22Rv1 (cell line): ENCODE results near the gene UBE3D.
"Not testable (repeated sequence)": the region's sequence is repeated elsewhere in the genome, so short reads cannot be mapped to it uniquely, and the experiment has no call there.

Experiments
- H3K27ac ChIP-seq: fragments of 450-650 bp; 2 replicates; pipeline ENCODE4 v1.5.1; 2017
- ZFX ChIP-seq: fragments of 450-650 bp; IDR thresholded peaks from 2 replicates; pipeline ENCODE4 v1.6.1; 2017; ENCODE audit warnings: antibody characterized with exemption, borderline replicate concordance
- TF ChIP-seq, protein P1 (sequence below): fragments of 450-650 bp; IDR thresholded peaks from 2 replicates; pipeline ENCODE4 v1.5.1; 2017; ENCODE audit warnings: mild to moderate bottlenecking

Gene UBE3D

DNA sequence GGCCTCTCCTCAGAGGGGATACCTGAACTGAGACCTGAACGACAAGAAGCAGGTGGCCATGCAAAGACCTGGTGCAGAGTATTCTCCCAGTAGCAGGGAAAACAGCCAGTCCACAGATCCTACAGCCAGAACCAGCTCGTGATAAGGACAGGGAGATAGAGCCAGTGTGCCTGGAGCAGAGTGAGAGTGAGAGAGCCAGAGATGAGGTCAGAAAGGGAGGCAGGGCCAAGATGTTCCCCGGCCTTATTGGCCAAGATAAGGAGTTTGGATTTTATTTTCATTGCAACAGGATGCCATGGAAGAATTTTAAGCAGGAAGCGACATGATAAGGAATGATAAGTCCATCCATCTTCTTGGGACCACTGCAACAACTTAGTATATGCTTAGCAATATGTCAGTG, 111.8 kb downstream of the UBE3D start:
- no peak overlapping the region for H3K27ac ChIP-seq
- TF ChIP-seq ZFX: no peak
- TF ChIP-seq, protein P1, sequence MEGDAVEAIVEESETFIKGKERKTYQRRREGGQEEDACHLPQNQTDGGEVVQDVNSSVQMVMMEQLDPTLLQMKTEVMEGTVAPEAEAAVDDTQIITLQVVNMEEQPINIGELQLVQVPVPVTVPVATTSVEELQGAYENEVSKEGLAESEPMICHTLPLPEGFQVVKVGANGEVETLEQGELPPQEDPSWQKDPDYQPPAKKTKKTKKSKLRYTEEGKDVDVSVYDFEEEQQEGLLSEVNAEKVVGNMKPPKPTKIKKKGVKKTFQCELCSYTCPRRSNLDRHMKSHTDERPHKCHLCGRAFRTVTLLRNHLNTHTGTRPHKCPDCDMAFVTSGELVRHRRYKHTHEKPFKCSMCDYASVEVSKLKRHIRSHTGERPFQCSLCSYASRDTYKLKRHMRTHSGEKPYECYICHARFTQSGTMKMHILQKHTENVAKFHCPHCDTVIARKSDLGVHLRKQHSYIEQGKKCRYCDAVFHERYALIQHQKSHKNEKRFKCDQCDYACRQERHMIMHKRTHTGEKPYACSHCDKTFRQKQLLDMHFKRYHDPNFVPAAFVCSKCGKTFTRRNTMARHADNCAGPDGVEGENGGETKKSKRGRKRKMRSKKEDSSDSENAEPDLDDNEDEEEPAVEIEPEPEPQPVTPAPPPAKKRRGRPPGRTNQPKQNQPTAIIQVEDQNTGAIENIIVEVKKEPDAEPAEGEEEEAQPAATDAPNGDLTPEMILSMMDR: no peak

DNA sequence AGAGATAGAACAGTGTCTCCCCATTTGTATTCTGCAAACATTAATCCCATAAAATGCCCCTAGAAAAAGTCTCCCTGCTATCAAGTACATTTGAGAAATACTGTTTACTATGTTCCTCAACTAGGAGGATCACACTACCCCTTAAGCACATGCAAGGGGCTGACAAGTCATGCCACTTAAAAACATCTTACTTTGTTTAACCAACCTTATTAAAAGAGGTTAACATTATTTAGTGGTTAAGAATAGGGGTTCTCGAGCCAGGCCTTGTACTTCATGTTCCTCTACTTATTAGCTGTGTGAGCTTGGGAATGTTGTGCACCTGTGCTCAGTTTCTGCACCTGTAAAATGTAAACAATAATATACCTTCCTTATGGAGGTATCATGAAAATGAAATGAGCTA, 113.7 kb downstream of the UBE3D start:
- TF ChIP-seq ZFX: no peak
- TF ChIP-seq, protein P1: no peak
- H3K27ac ChIP-seq: no peak overlapping the region

DNA sequence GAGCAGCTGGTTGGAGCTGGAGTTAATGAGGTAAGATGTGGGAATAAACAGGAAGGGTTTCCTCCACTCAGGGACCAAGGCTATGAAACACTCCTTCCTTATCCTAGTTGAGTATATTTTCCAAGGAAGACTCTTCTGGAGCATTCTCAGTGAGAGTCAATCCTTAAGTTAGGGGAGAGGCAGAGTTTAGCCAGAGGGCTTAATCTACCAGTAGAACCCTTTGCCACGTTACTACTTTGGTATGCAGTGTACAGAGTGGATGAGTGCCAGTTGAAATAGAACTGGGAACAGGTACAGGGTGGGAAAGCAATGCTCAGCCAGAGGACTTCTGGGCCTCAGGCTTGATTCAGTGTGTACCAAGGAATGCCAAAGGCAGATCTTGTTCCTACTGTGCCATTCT, 114.3 kb downstream of the UBE3D start:
- TF ChIP-seq, protein P1: no peak
- TF ChIP-seq ZFX: no peak

DNA sequence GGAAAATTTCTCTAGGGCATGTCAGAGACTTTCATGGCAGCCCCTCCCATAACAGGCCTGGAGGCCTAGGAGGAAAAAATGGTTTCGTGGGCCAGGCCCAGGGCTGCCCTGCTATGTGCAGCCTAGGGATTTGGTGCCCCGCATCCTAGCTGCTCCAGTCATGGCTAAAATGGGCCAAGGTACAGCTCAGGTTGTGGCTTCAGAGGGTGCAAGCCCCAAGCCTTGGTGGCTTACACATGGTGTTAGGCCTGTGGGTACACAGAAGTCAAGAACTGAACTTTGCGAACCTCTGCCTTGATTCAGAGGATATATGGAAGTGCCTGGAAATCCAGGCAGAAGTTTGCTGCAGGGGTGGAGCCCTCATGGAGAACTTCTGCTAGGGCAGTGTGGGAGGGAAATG, 134.7 kb downstream of the UBE3D start:
- H3K27ac ChIP-seq: not testable (repeated sequence)

More for the DNA sequence above, 114.3 kb downstream of the UBE3D start:
- H3K27ac ChIP-seq: no peak overlapping the region

DNA sequence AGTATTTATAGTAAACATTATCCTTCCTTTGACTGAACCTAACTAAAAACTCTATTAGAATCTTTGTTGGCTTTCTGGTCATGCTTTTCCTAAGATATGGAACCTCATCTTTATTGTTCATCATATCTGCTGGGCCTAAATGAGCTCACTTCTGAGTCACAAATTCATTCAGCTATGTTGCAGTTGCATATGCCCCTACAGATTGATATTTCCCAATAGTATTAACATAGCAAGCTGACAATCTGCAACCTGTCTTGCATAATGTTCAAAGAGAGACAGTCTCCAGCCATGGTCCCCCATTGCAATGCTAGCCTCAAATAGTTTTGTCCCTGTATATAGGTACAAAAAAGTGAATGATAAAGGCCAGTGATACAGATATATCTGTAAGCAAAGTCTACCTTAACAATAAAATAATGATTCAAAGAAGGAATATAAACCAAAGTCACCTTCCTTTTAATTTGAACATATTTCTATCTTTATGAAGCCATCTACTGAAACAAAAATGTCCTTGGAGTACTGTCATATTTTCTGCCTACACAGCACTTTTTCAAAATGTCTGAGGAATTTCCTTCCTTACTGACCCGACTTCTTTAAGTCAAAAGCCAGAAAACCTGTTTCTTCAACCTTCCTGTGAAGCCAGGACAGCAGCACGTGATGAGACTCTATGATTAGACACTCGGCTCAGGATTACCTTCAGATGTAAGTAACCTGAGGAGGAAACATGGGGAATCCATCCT, 140.7 kb downstream of the UBE3D start:
- TF ChIP-seq, protein P1: no peak
- no peak for TF ChIP-seq ZFX
- H3K27ac ChIP-seq: no peak overlapping the region

DNA sequence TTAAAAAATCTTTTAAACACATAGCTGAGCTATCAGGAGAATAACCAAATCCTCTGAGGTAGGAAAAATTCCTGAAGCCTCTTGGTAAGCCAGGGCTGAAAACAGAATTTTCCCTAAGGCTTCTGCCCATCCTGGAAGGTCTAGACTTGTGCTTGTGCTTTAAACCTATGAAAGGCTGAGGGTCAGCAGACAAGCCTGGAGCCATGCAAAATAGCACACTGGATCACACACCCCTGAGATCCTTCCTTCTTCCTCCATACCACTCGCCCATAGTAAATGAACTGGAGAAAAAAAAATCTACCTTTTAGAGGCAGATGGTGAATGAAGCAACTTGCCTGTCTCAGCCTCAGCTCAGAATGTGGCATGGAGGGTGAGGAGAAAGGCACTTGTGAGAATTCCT, 144.4 kb downstream of the UBE3D start:
- no peak for TF ChIP-seq ZFX
- TF ChIP-seq, protein P1: no peak
- H3K27ac ChIP-seq: no peak overlapping the region

DNA sequence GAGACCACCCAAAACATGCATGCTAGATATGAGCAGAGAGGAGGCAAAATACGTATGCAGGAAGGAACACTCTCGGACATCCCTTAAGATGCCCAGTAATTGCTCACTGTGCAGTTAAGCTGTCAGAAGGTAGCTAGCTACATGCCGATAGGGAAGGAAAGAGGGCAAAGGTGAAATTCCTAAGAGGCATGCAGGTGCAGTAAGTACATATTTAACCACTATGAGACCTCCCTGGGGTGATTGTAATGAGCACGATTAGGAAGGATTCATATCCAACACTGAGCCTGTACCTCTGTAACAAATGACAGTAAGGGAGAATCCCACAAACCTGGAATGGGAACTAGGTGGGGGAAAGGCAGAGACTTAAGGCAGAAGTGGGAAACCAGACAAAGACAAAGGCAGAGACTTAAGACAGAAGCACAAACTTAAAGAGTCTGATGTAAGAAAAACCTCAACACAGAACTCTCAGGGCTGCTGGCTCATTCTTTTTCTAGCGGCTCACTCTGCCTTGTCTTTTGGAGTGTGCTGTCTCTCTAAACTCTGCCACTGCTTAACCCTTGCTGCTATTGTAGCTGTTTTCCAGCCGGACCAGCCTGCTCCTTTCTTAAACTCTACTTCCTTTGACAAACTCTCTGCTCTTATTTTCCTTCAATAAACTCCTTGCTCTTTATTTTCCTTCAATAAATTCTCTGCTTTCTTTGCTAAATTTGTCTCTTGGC, 148.1 kb downstream of the UBE3D start:
- no peak for TF ChIP-seq ZFX
- TF ChIP-seq, protein P1: no peak
- H3K27ac ChIP-seq: no peak overlapping the region
